ENCODE measurements around the gene IGFL4. TPM values are rescaled to one million over a fixed set of nuclear protein-coding genes. Genes with fewer than 3 reads are reported as not detected.

IGFL4 gene
- total RNA-seq, 1 experiment from 2014 or later = not detected

Other genes with a start within 250 kb of the IGFL4 start
- gene DMWD, start 248.2 kb downstream of the IGFL4 start, total RNA-seq (2014; rRNA removed; shearing (Covaris generic)) = 17.6 and 35.4 TPM in 2 replicates
- not detected in 2 replicates for gene RSPH6A, start 225.7 kb downstream of the IGFL4 start, total RNA-seq (2014; rRNA removed; shearing (Covaris generic))
- 32.4 and 55.0 TPM in 2 replicates for gene SYMPK, start 177.9 kb downstream of the IGFL4 start, total RNA-seq (2014; rRNA removed; shearing (Covaris generic))
- gene FOXA3, start 176.7 kb downstream of the IGFL4 start, total RNA-seq (2014; rRNA removed; shearing (Covaris generic)) = not detected in 2 replicates
- gene IRF2BP1, start 154.9 kb downstream of the IGFL4 start, total RNA-seq (2014; rRNA removed; shearing (Covaris generic)) = 42.9 and 50.1 TPM in 2 replicates
- 1.3 and 1.4 TPM in 2 replicates for gene MYPOP, start 138.4 kb downstream of the IGFL4 start, total RNA-seq (2014; rRNA removed; shearing (Covaris generic))
- not detected in 2 replicates for gene NANOS2, start 126.2 kb downstream of the IGFL4 start, total RNA-seq (2014; rRNA removed; shearing (Covaris generic))
- not detected in 2 replicates for gene NOVA2, start 67.1 kb downstream of the IGFL4 start, total RNA-seq (2014; rRNA removed; shearing (Covaris generic))
- 4.3 and 7.4 TPM in 2 replicates for gene CCDC61, start 45.5 kb downstream of the IGFL4 start, total RNA-seq (2014; rRNA removed; shearing (Covaris generic))
- gene PGLYRP1, start 17.9 kb downstream of the IGFL4 start, total RNA-seq (2014; rRNA removed; shearing (Covaris generic)) = not detected in 2 replicates
- gene IGFL3, start 83.7 kb upstream of the IGFL4 start, total RNA-seq (2014; rRNA removed; shearing (Covaris generic)) = not detected in 2 replicates
- not detected in 2 replicates for gene IGFL2, start 107.2 kb upstream of the IGFL4 start, total RNA-seq (2014; rRNA removed; shearing (Covaris generic))
- not detected in 2 replicates for gene IGFL1, start 188.7 kb upstream of the IGFL4 start, total RNA-seq (2014; rRNA removed; shearing (Covaris generic))